ENCODE measurements around the gene WWP2.

- TF ChIP-seq CTCF (IDR thresholded peaks at IDR 0.05; ENCODE audit: low read length), result no peak
- TF ChIP-seq EZH2 (optimal IDR thresholded peaks at IDR 0.05; ENCODE audit: low read depth, low read length), result no peak
- TF ChIP-seq EZH2phosphoT487 (IDR thresholded peaks at IDR 0.05; ENCODE audit: low read length), result no peak
These were observed 128.2 kb downstream of the WWP2 start for GRCh38 chr16:69890114-69890891.

All from MM.1S (cell line).